HG03571 (cell line): ENCODE results near the gene XRN2.
A peak's percentile ranks its signal among the peaks of the same experiment; 100 is the strongest.

Experiments
- ATAC-seq: cut with Tn5 transposase; IDR thresholded peaks from one replicate; pipeline ENCODE4 v1.9.1; 2021; ENCODE audit not compliant: unreplicated experiment

The XRN2 gene

DNA sequence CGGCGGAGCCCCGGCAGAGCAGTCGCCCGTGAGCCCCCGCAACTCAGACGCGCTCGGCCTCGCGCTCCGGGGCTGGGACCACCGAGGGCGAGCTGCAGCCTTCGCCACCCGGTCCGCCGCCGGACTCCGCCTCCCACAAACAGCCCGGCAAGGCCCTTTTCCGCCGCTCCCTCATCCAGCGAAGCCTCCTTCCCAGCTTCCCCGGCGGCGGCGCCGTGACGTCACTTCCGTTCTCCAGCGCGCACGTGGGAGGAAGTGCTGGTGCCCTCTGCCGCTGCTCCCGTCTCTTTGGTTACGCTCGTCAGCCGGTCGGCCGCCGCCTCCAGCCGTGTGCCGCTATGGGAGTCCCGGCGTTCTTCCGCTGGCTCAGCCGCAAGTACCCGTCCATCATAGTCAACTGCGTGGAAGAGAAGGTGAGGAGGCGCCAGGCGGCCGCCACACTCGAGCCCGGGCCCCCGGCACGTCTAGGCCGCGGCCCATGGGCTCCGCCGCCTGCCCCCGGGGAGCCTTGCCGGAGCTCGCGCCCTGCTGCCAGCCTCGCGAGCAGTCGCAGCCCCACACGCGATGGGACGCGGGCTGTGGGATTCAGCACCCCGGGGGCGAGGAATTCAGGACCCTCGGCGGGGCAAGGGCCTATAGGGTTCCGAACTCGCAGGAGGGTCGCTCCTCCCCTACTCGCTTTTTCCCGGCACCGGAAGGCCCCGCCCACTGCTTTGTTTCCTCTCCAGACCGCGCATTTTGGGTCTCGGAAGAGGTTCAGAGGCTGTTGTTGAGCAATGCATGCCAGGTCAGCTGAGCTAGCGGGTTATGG lies at the start of gene XRN2:
Gene XRN2 (plus strand): TSS at position 271 of the 811 bp plus-strand sequence. CDS start 68 bp downstream, at position 339.
- ATAC-seq: peak; percentile 94

GRCh38 chr20:21257192-21257591 lies 45.9 kb upstream of the XRN2 start:
- ATAC-seq: no peak

GRCh38 chr20:21258411-21258810 lies 44.7 kb upstream of the XRN2 start:
- no peak for ATAC-seq

GRCh38 chr20:21259346-21259745 lies 43.8 kb upstream of the XRN2 start:
- no peak for ATAC-seq

GRCh38 chr20:21262812-21263211 lies 40.3 kb upstream of the XRN2 start:
- no peak for ATAC-seq

GRCh38 chr20:21265261-21266190 lies 37.6 kb upstream of the XRN2 start:
- no peak for ATAC-seq

GRCh38 chr20:21266191-21266536 lies 37.0 kb upstream of the XRN2 start:
- no peak for ATAC-seq

DNA sequence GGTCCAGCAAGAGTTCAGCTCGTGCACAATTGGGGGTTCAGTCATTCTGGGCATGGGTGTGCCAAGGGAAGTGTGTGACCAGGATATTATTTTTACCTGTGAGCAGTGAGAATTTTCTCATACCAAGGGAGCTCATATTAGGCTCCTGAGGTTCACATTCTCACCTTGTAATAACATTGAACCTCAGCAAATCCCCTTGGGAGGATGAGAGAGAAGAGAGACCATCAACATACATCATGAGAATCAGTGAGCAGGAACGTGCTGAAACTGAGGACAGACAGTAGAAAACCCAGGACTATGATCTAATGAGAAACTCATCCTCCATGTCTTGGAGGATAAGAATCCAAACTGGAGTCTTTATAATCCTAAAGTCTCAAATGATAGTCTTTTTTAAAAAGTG lies 33.4 kb upstream of the XRN2 start:
- ATAC-seq: no peak

GRCh38 chr20:21270806-21271205 lies 32.3 kb upstream of the XRN2 start:
- no peak for ATAC-seq

- no peak for ATAC-seq
Observed at GRCh38 chr20:21272279-21272678, 30.9 kb upstream of the XRN2 start.

- ATAC-seq: no peak
Observed at GRCh38 chr20:21272679-21273078, 30.5 kb upstream of the XRN2 start.

DNA sequence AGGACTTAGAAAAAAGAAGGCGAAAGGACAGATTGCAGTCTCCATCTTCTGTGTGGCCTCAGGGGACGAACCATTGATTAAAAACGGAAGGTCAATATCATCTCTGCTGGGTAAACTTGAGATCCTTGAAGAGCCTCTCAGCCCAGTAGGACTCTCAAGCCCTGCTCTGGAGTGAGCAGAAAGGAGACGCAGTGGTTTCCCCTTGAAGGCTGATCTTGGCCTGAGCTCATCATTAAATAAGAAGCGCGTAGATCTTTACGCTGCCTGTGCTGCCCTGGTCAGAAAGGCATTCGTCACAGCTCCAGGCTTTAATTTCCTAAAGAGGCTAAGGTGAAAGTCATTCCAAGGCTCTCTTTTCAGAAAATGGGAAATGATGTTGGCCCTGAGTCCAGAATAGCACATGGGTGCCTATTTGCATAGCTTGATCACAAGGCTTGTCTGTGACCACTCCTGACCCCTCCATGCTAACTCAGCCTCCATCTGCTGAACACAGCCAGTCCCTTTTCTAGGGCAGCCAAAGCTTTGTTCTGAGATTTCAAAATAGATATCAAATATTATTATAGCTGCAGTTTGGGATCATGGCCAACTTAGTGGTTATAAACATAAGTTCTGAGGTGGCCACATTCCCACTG lies 29.3 kb upstream of the XRN2 start:
- ATAC-seq: no peak

DNA sequence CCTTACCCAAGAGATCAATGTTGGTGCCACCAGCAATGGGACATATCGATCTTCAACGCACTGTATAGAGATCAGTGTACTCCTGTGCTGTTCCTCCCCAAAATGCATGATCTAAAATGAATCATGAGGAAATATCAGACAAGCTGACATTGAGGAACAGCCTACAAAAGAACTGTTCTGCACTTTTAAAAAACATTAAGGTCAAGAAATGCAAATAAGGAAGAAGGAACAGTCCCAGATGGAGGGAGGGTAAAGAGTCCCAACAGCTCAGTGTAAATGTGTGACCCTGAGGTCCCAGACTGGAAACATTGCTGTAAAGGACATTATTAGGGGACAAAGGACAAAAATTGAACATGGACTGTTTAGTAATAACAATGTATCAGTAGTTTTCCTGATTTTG lies 24.3 kb upstream of the XRN2 start:
- no peak for ATAC-seq

DNA sequence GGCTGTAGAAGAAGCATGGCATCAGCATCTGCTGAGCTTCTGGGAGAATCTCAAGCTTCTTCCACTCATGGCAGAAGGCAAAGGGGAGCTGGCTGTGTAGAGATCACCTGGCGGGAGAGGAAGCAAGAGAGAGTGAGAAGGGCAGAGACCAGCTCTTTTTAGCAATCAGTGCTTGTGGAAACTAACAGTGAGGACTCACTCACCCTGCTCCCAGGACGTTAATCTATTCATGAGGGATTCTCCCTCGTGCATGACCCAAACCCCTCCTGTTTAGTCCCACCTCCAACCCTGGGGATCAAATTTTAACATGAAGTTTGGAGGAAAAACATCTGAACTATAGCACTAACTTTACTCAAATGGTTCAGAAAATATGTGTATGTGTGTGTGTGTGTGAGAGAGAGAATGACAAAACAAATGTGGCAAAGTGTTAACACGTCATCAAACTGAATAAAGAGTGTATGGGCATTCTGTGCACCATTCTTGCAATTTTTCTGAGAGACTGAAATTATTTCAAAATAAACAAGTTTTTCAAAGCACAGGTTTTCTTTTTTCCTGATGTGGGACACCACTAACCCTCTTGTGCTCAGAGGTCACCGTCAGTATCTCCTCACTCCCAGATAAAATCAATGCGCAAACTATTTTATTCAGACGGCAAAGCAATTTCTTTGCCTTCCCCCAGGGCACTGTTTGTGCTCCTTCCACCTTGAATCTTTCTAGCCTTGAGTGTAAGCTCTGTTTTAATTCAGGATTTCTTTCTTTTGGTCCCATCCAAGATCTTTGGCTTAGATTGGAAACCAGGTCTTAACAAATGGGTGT lies 23.2 kb upstream of the XRN2 start:
- ATAC-seq: no peak

- no peak for ATAC-seq
Observed at GRCh38 chr20:21280522-21281016, 22.6 kb upstream of the XRN2 start.

GRCh38 chr20:21286775-21287174 lies 16.4 kb upstream of the XRN2 start:
- no peak for ATAC-seq

- ATAC-seq: no peak
Observed at GRCh38 chr20:21288587-21289370, 14.4 kb upstream of the XRN2 start.

GRCh38 chr20:21289651-21290050 lies 13.5 kb upstream of the XRN2 start:
- ATAC-seq: no peak

- no peak for ATAC-seq
Observed at GRCh38 chr20:21291026-21291425, 12.1 kb upstream of the XRN2 start.

DNA sequence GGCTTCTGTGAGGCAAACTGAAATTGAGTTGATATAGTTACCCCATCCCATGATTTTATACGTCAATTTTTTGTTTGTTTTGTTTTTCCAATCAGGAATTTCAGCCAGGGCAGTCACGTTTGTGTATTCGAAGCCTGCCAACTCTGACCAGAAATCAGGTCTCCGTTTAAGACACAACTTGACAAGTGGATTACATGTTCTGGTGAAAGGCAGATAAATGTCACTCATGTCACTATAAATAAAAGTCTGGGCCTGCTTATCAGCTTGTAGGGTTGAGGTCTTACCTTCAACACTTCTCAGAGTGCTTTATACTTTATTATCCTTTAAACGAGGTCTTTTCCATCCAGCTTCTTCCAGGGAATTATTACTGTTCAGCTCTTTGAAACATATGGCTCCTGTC lies 8.4 kb upstream of the XRN2 start:
- no peak for ATAC-seq
